Measurements from ENCODE around the gene EIF4E1B.
"Not testable (repeated sequence)": the region's sequence is repeated elsewhere in the genome, so short reads cannot be mapped to it uniquely, and the experiment has no call there.

Gene EIF4E1B

GRCh38 chr5:176629853-176630680 is at the start of gene EIF4E1B, which contains the start of gene SNCB:
EIF4E1B (plus strand) TSS chr5:176630675; CDS start chr5:176642788, 12,113 bp downstream.
SNCB (minus strand) TSS chr5:176630534; CDS start chr5:176629654, 880 bp downstream.
- in situ Hi-C loops (cut with HindIII; ENCODE audit: low pct_ligation_motif_present, low pct_unique_long_range_greater_than_20kb, low sequenced_read_pairs): no loop called here
- DNase-seq: peak; percentile 49

- DNase-seq: no peak
- in situ Hi-C loops (cut with HindIII; ENCODE audit: low pct_ligation_motif_present, low pct_unique_long_range_greater_than_20kb, low sequenced_read_pairs): no loop called here
Observed at GRCh38 chr5:176581361-176581760, 49.1 kb upstream of the EIF4E1B start.

GRCh38 chr5:176583076-176583475 is 47.4 kb upstream of the EIF4E1B start:
- no peak for DNase-seq
- in situ Hi-C loops (cut with HindIII; ENCODE audit: low pct_ligation_motif_present, low pct_unique_long_range_greater_than_20kb, low sequenced_read_pairs): no loop called here

GRCh38 chr5:176587398-176587797 is 43.1 kb upstream of the EIF4E1B start:
- no peak for DNase-seq
- in situ Hi-C loops (cut with HindIII; ENCODE audit: low pct_ligation_motif_present, low pct_unique_long_range_greater_than_20kb, low sequenced_read_pairs): no loop called here

- no peak for DNase-seq
- in situ Hi-C loops (cut with HindIII; ENCODE audit: low pct_ligation_motif_present, low pct_unique_long_range_greater_than_20kb, low sequenced_read_pairs): no loop called here
Observed at GRCh38 chr5:176588297-176588696, 42.2 kb upstream of the EIF4E1B start.

GRCh38 chr5:176589039-176589769 is 41.3 kb upstream of the EIF4E1B start:
- DNase-seq: no peak
- in situ Hi-C loops (cut with HindIII; ENCODE audit: low pct_ligation_motif_present, low pct_unique_long_range_greater_than_20kb, low sequenced_read_pairs): no loop called here

GRCh38 chr5:176590035-176590717 is 40.3 kb upstream of the EIF4E1B start:
- in situ Hi-C loops (cut with HindIII; ENCODE audit: low pct_ligation_motif_present, low pct_unique_long_range_greater_than_20kb, low sequenced_read_pairs): no loop called here

GRCh38 chr5:176591667-176592066 is 38.8 kb upstream of the EIF4E1B start:
- in situ Hi-C loops (cut with HindIII; ENCODE audit: low pct_ligation_motif_present, low pct_unique_long_range_greater_than_20kb, low sequenced_read_pairs); DNase-seq: not testable (repeated sequence)

More at GRCh38 chr5:176590035-176590717, 40.3 kb upstream of the EIF4E1B start:
- DNase-seq: no peak

GRCh38 chr5:176592573-176592972 is 37.9 kb upstream of the EIF4E1B start:
- no peak for DNase-seq
- in situ Hi-C loops (cut with HindIII; ENCODE audit: low pct_ligation_motif_present, low pct_unique_long_range_greater_than_20kb, low sequenced_read_pairs): no loop called here

GRCh38 chr5:176593273-176593869 is 37.1 kb upstream of the EIF4E1B start:
- in situ Hi-C loops (cut with HindIII; ENCODE audit: low pct_ligation_motif_present, low pct_unique_long_range_greater_than_20kb, low sequenced_read_pairs): no loop called here
- no peak for DNase-seq

GRCh38 chr5:176594554-176594953 is 35.9 kb upstream of the EIF4E1B start:
- in situ Hi-C loops (cut with HindIII; ENCODE audit: low pct_ligation_motif_present, low pct_unique_long_range_greater_than_20kb, low sequenced_read_pairs): no loop called here

GRCh38 chr5:176595386-176595943 is 35.0 kb upstream of the EIF4E1B start:
- in situ Hi-C loops (cut with HindIII; ENCODE audit: low pct_ligation_motif_present, low pct_unique_long_range_greater_than_20kb, low sequenced_read_pairs): no loop called here
- no peak for DNase-seq

More at GRCh38 chr5:176594554-176594953, 35.9 kb upstream of the EIF4E1B start:
- DNase-seq: no peak

- in situ Hi-C loops (cut with HindIII; ENCODE audit: low pct_ligation_motif_present, low pct_unique_long_range_greater_than_20kb, low sequenced_read_pairs): no loop called here
- DNase-seq: no peak
Observed at GRCh38 chr5:176596069-176596644, 34.3 kb upstream of the EIF4E1B start.

GRCh38 chr5:176596689-176597416 is 33.6 kb upstream of the EIF4E1B start:
- no peak for DNase-seq

GRCh38 chr5:176597417-176598389 is 32.8 kb upstream of the EIF4E1B start:
- in situ Hi-C loops (cut with HindIII; ENCODE audit: low pct_ligation_motif_present, low pct_unique_long_range_greater_than_20kb, low sequenced_read_pairs): no loop called here

More at GRCh38 chr5:176596689-176597416, 33.6 kb upstream of the EIF4E1B start:
- in situ Hi-C loops (cut with HindIII; ENCODE audit: low pct_ligation_motif_present, low pct_unique_long_range_greater_than_20kb, low sequenced_read_pairs): no loop called here

GRCh38 chr5:176599749-176600430 is 30.6 kb upstream of the EIF4E1B start:
- in situ Hi-C loops (cut with HindIII; ENCODE audit: low pct_ligation_motif_present, low pct_unique_long_range_greater_than_20kb, low sequenced_read_pairs); DNase-seq: not testable (repeated sequence)

More at GRCh38 chr5:176597417-176598389, 32.8 kb upstream of the EIF4E1B start:
- no peak for DNase-seq
